ENCODE measurements around the gene CMTM6.

CMTM6 gene

GRCh38 chr3:32453346-32453745 lies 49.3 kb downstream of the CMTM6 start:
- TF ChIP-seq RAD21 (IDR thresholded peaks at IDR 0.05; ENCODE audit: low read depth) = no peak
- no peak for TF ChIP-seq CREB1 (IDR thresholded peaks at IDR 0.05; ENCODE audit: low read depth)
- no peak for TF ChIP-seq FOXM1 (IDR thresholded peaks at IDR 0.05; ENCODE audit: borderline replicate concordance, low read depth)
- TF ChIP-seq ZBTB7A (IDR thresholded peaks at IDR 0.05; ENCODE audit: low read depth) = no peak
- TF ChIP-seq EP300 (IDR thresholded peaks at IDR 0.05; ENCODE audit: borderline replicate concordance) = no peak
- no peak for TF ChIP-seq USF1 (IDR thresholded peaks at IDR 0.05)
- no peak for TF ChIP-seq TCF12 (IDR thresholded peaks at IDR 0.05; ENCODE audit: low read depth)
- TF ChIP-seq MAX (IDR thresholded peaks at IDR 0.05) = no peak
- no peak for TF ChIP-seq EGR1 (IDR thresholded peaks at IDR 0.05)
- no peak for TF ChIP-seq YY1 (IDR thresholded peaks at IDR 0.05; ENCODE audit: low read depth)

- no peak for TF ChIP-seq USF1 (IDR thresholded peaks at IDR 0.05)
- TF ChIP-seq REST (IDR thresholded peaks at IDR 0.05; ENCODE audit: low read depth) = no peak
- TF ChIP-seq CEBPB (IDR thresholded peaks at IDR 0.05) = no peak
- TF ChIP-seq TEAD4 (IDR thresholded peaks at IDR 0.05) = no peak
- TF ChIP-seq FOXM1 (IDR thresholded peaks at IDR 0.05; ENCODE audit: borderline replicate concordance, low read depth) = no peak
- no peak for TF ChIP-seq EP300 (IDR thresholded peaks at IDR 0.05; ENCODE audit: borderline replicate concordance)
- TF ChIP-seq TCF12 (IDR thresholded peaks at IDR 0.05; ENCODE audit: low read depth) = no peak
- TF ChIP-seq RAD21 (IDR thresholded peaks at IDR 0.05; ENCODE audit: low read depth) = no peak
- no peak for TF ChIP-seq TAF1 (IDR thresholded peaks at IDR 0.05; ENCODE audit: low read depth)
- TF ChIP-seq NFIC (IDR thresholded peaks at IDR 0.05) = no peak
- no peak for TF ChIP-seq ZBTB7A (IDR thresholded peaks at IDR 0.05; ENCODE audit: low read depth)
- no peak for TF ChIP-seq MAX (IDR thresholded peaks at IDR 0.05)
- no peak for TF ChIP-seq EGR1 (IDR thresholded peaks at IDR 0.05)
- TF ChIP-seq CREB1 (IDR thresholded peaks at IDR 0.05; ENCODE audit: low read depth) = no peak
These were observed 50.6 kb downstream of the CMTM6 start for GRCh38 chr3:32452009-32452408.

GRCh38 chr3:32450992-32451659 lies 51.5 kb downstream of the CMTM6 start:
- no peak for TF ChIP-seq TEAD4 (IDR thresholded peaks at IDR 0.05)
- TF ChIP-seq YY1 (IDR thresholded peaks at IDR 0.05; ENCODE audit: low read depth) = no peak
- TF ChIP-seq MAX (IDR thresholded peaks at IDR 0.05) = no peak
- TF ChIP-seq CEBPB (IDR thresholded peaks at IDR 0.05) = no peak
- no peak for TF ChIP-seq NFIC (IDR thresholded peaks at IDR 0.05)
- no peak for TF ChIP-seq FOXM1 (IDR thresholded peaks at IDR 0.05; ENCODE audit: borderline replicate concordance, low read depth)
- no peak for TF ChIP-seq REST (IDR thresholded peaks at IDR 0.05; ENCODE audit: low read depth)
- no peak for TF ChIP-seq USF1 (IDR thresholded peaks at IDR 0.05)
- TF ChIP-seq TAF1 (IDR thresholded peaks at IDR 0.05; ENCODE audit: low read depth) = no peak
- TF ChIP-seq RAD21 (IDR thresholded peaks at IDR 0.05; ENCODE audit: low read depth) = no peak
- TF ChIP-seq EGR1 (IDR thresholded peaks at IDR 0.05) = no peak
- no peak for TF ChIP-seq CREB1 (IDR thresholded peaks at IDR 0.05; ENCODE audit: low read depth)
- TF ChIP-seq EP300 (IDR thresholded peaks at IDR 0.05; ENCODE audit: borderline replicate concordance) = no peak

GRCh38 chr3:32450426-32450825 lies 52.2 kb downstream of the CMTM6 start:
- TF ChIP-seq ZBTB7A (IDR thresholded peaks at IDR 0.05; ENCODE audit: low read depth) (no peak), NFIC (IDR thresholded peaks at IDR 0.05) (no peak), USF1 (IDR thresholded peaks at IDR 0.05) (no peak)

- TF ChIP-seq USF1 (IDR thresholded peaks at IDR 0.05) (no peak), FOXM1 (IDR thresholded peaks at IDR 0.05; ENCODE audit: borderline replicate concordance, low read depth) (no peak), MAX (IDR thresholded peaks at IDR 0.05) (no peak), CREB1 (IDR thresholded peaks at IDR 0.05; ENCODE audit: low read depth) (no peak), ZBTB7A (IDR thresholded peaks at IDR 0.05; ENCODE audit: low read depth) (no peak), EGR1 (IDR thresholded peaks at IDR 0.05) (no peak), REST (IDR thresholded peaks at IDR 0.05; ENCODE audit: low read depth) (no peak), YY1 (IDR thresholded peaks at IDR 0.05; ENCODE audit: low read depth) (no peak), EP300 (IDR thresholded peaks at IDR 0.05; ENCODE audit: borderline replicate concordance) (no peak), TEAD4 (IDR thresholded peaks at IDR 0.05) (no peak), CEBPB (IDR thresholded peaks at IDR 0.05) (no peak)
These were observed 53.0 kb downstream of the CMTM6 start for GRCh38 chr3:32449691-32450090.
